Karpas-422 (cell line): ENCODE data around the gene DYNC1I1. TPM values are rescaled to one million over a fixed set of nuclear protein-coding genes. Genes with fewer than 3 reads are reported as not detected.

Experiments
- DNase-seq: peaks from one replicate; pipeline ENCODE4 v3.0.0-alpha.2; 2015
- H2AFZ ChIP-seq: fragments of 200-600 bp; sonication (generic); 2 replicates; pipeline ENCODE4 v1.6.1; 2014; ENCODE audit warnings: antibody characterized with exemption, low read length, mixed read lengths
- H3K27ac ChIP-seq: fragments of 200-600 bp; sonication (generic); 2 replicates; pipeline ENCODE4 v1.5.1; 2014; ENCODE audit warnings: mild to moderate bottlenecking, low read length, moderate library complexity
- H3K27me3 ChIP-seq: fragments of 200-600 bp; sonication (generic); 2 replicates; pipeline ENCODE4 v1.6.1; 2014; ENCODE audit warnings: low read length, mixed read lengths
- H3K36me3 ChIP-seq: fragments of 200-600 bp; sonication (generic); 2 replicates; pipeline ENCODE4 v1.6.1; 2014; ENCODE audit warnings: low read length, mixed read lengths; ENCODE audit not compliant: insufficient read depth
- H3K4me1 ChIP-seq: fragments of 200-600 bp; sonication (generic); 2 replicates; pipeline ENCODE4 v1.6.1; 2014; ENCODE audit warnings: mild to moderate bottlenecking, low read length, mixed read lengths
- H3K4me2 ChIP-seq: fragments of 200-600 bp; sonication (generic); 2 replicates; pipeline ENCODE4 v1.6.1; 2014; ENCODE audit warnings: low read length, low read depth, mild to moderate bottlenecking; ENCODE audit not compliant: poor library complexity, severe bottlenecking
- H3K4me3 ChIP-seq: fragments of 200-600 bp; sonication (generic); 2 replicates; pipeline ENCODE4 v1.5.1; 2014; ENCODE audit warnings: mild to moderate bottlenecking, antibody characterized with exemption, low read length, mixed read lengths
- H3K79me2 ChIP-seq: fragments of 200-600 bp; sonication (generic); 2 replicates; pipeline ENCODE4 v1.6.1; 2014; ENCODE audit warnings: mild to moderate bottlenecking, low read length, mixed read lengths
- H3K9ac ChIP-seq: fragments of 200-600 bp; sonication (generic); 2 replicates; pipeline ENCODE4 v1.6.0; 2014; ENCODE audit warnings: low read length
- H3K9me2 ChIP-seq: fragments of 200-600 bp; sonication (generic), shearing (Covaris generic); replicated peaks from 2 replicates; pipeline ENCODE4 v1.6.0; 2014; ENCODE audit warnings: mild to moderate bottlenecking, low read length, moderate library complexity; ENCODE audit not compliant: insufficient read depth
- H3K9me3 ChIP-seq: fragments of 300-700, 200-600 bp; sonication (generic); 2 replicates; pipeline ENCODE4 v1.6.1; 2014; ENCODE audit warnings: low read length, mixed read lengths
- H4K20me1 ChIP-seq: fragments of 200-600 bp; sonication (generic); 2 replicates; pipeline ENCODE4 v1.6.1; 2014; ENCODE audit warnings: mild to moderate bottlenecking, antibody characterized with exemption, low read length, low read depth; ENCODE audit not compliant: insufficient read depth
- total RNA-seq: library from RNA; depleted of rRNA; stranded (reverse); fragments of >200 nt; shearing (Covaris generic); gene quantifications from 2 replicates; pipeline ENCODE4 v1.2.3, GENCODE V29; 2014; ENCODE audit warnings: low replicate concordance

DYNC1I1 gene
- total RNA-seq, 1 experiment from 2014 or later, result not detected

DNA sequence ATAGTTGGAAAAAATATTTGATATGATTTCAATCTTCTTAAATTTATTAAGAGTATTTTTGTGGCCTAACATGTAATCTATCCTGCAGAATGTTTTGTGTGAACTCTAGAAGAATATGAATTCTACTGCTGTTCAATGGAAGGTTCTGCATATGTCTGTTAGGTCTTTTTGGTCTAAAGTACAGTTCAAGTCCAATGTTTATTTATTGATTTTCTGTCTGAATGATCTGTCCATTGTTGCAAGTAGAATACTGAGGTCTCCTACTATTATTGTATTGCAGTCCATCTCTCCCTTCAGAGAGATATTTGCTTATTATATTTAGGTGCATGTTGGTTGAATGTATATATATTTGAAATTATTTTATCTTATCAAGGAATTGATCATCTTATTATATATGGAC is 18.9 kb upstream of the DYNC1I1 start:
- H3K27me3 ChIP-seq, result no peaks in the 10 kb centered on the region
- no peaks in the 10 kb centered on the region for H3K9me3 ChIP-seq
- no peak overlapping the region for H3K27ac ChIP-seq
- no peak overlapping the region for H3K4me3 ChIP-seq
- no peak for DNase-seq
- no peak overlapping the region for H3K9ac ChIP-seq
- H3K4me2 ChIP-seq, result no peak overlapping the region
- no peaks in the 10 kb centered on the region for H3K4me1 ChIP-seq
- no peaks in the 10 kb centered on the region for H4K20me1 ChIP-seq
- H3K36me3 ChIP-seq, result no peaks in the 10 kb centered on the region
- no peaks in the 10 kb centered on the region for H3K79me2 ChIP-seq
- H3K9me2 ChIP-seq, result no peaks in the 10 kb centered on the region
- H2AFZ ChIP-seq, result no peak overlapping the region

DNA sequence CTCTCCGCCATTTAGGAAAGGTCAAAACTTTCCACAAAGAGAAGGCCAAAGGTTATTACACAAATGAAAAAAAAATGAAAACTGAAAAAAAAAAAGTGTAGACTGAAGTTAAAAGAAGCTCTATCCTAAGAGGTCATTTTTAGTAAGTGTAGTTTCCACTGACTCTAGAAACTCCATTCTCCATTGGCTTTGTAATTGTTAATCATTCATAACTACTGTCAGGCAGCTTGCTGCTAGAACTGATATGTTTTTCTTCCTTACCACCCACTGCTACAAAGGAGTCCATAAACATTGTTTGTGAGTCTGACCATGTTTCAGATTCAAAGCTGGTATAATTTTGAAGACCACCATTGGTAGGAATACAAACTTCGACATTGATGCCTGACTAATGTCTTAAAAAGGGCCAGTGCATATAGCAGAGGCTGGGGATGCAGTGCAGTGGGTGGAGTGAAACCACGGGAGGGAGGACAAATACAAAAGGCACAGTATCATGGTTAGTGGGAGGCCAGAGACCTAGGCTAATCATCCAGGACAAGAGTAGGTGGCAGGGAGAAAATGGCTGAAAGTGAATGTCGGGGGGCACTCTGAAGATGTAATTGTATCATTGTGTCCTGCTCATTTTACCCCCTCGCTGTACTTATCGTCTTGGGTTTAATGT is 16.9 kb upstream of the DYNC1I1 start:
- H3K4me2 ChIP-seq, result no peak overlapping the region
- no peaks in the 10 kb centered on the region for H3K9me2 ChIP-seq
- no peak overlapping the region for H3K4me3 ChIP-seq
- no peaks in the 10 kb centered on the region for H3K27me3 ChIP-seq
- H3K4me1 ChIP-seq, result no peaks in the 10 kb centered on the region
- H4K20me1 ChIP-seq, result no peaks in the 10 kb centered on the region
- no peak overlapping the region for H3K9ac ChIP-seq
- H3K36me3 ChIP-seq, result no peaks in the 10 kb centered on the region
- H2AFZ ChIP-seq, result no peak overlapping the region
- no peak for DNase-seq
- H3K79me2 ChIP-seq, result no peaks in the 10 kb centered on the region
- no peak overlapping the region for H3K27ac ChIP-seq
- no peaks in the 10 kb centered on the region for H3K9me3 ChIP-seq

DNA sequence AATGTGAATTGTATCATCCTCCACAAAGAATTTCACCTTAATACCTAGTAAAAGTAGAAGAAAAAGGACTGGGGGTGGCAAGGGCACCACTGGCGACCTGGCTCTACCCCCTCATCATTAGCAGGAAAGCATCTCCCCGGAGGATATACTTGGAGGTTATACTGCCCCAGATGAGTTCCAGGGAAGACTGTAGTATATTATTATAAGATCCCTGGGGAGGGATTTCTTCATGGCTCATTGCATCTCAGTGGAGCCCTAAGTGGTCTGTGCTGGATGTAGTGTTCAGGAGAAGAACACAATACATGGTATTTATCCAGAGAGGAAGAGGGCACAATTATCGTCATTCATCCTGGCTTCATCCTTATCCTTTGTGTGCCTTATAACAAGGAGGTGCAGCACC is 14.2 kb upstream of the DYNC1I1 start:
- Histone ChIP-seq H3K79me2 (no peaks in the 10 kb centered on the region), H3K9ac (no peak overlapping the region), H4K20me1 (no peaks in the 10 kb centered on the region), H3K4me1 (no peaks in the 10 kb centered on the region), H3K9me3 (no peaks in the 10 kb centered on the region), H3K4me2 (no peak overlapping the region), H3K9me2 (no peaks in the 10 kb centered on the region), H3K27ac (no peak overlapping the region), H2AFZ (no peak overlapping the region), H3K4me3 (no peak overlapping the region), H3K36me3 (no peaks in the 10 kb centered on the region), H3K27me3 (no peaks in the 10 kb centered on the region)
- no peak for DNase-seq

DNA sequence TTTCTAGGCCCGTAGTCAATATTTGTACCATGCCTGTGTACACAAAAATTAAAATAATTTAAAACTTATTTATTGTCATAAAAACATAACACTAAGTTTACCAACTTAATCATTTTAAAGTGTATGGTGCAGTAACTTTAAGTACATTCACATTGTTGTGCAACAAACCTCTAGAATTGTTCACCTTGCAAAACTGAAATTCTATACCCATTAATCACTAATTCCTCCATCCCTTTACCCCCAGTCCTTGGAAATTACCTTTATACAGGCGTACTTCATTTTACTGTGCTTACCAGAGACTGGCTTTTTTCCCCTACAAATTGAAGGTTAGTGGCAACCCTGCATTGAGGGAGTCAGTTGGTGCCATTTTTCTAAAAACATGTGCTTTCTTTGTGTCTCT is 6.3 kb upstream of the DYNC1I1 start:
- Histone ChIP-seq H3K4me3 (no peak overlapping the region), H3K9ac (no peak overlapping the region), H3K36me3 (no peaks in the 10 kb centered on the region), H3K27me3 (no peaks in the 10 kb centered on the region), H3K9me3 (no peaks in the 10 kb centered on the region), H3K4me1 (no peaks in the 10 kb centered on the region), H2AFZ (no peak overlapping the region), H3K79me2 (no peaks in the 10 kb centered on the region), H3K9me2 (no peaks in the 10 kb centered on the region), H3K27ac (no peak overlapping the region), H3K4me2 (no peak overlapping the region), H4K20me1 (no peaks in the 10 kb centered on the region)
- DNase-seq, result no peak

DNA sequence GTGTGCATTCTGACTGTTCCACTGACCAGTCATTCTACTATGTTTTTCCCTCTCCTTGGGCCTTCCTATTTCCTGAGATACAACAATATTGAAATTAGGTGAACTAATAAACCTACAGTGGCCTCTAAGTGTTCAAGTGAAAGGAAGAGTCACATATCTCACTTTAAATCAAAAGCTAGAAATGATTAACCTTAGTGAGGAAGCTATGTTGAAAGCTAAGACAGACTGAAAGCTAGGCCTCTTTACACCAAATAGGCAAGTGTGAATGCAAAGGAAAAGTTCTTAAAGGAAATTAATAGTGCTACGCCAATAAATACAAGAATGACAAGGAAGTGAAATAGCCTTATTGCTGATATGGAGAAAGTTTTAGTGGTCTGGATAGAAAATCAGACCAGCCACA is 5.7 kb upstream of the DYNC1I1 start:
- no peaks in the 10 kb centered on the region for H3K27me3 ChIP-seq
- H3K79me2 ChIP-seq, result no peaks in the 10 kb centered on the region
- no peaks in the 10 kb centered on the region for H3K4me1 ChIP-seq

DNA sequence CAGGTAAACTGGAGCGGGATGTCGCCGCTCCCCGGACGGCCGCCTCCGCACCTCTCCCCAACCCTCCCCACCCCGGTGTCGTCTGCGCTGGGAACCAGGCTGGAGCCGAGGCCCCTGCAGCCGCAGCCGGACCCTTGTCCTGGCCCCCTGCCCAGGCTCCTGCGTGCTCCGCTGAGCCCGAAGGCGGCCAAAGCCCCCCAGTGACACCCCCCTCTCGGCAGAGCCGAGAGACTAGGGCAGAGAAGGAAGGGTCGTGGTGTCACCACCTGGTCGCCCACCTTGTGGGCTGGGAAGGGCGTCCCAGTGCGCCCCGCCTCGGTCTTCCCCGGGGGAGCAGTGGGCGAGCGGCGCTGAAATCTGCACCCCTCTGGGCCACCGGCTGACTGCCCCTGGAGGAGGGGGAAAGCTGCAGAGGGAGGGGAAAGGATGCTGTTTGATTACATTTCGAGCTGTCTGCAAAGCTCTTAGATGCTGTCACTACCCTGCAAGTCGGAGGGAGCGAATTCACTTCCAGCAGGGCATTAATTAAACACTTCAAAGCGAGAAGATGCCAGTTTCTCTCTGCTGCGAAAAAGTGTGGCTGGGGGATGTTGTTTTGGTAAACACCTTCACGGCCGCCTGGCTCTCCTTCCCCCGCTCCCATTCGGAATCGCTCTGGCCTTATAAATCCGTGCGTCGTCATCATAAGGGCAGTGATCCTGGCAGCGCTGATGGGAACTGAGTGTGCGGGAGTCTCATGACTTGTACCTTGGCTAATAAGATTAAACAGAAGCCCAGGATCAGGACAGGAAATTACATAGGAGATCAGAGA is 622 bp downstream of the DYNC1I1 start:
- no peaks in the 10 kb centered on the region for H3K4me1 ChIP-seq
- no peaks in the 10 kb centered on the region for H4K20me1 ChIP-seq
- H3K4me2 ChIP-seq, result no peak overlapping the region
- no peaks in the 10 kb centered on the region for H3K27me3 ChIP-seq
- no peaks in the 10 kb centered on the region for H3K9me3 ChIP-seq
- no peaks in the 10 kb centered on the region for H3K9me2 ChIP-seq
- no peak overlapping the region for H3K4me3 ChIP-seq
- no peaks in the 10 kb centered on the region for H3K36me3 ChIP-seq
- H3K27ac ChIP-seq, result no peak overlapping the region
- DNase-seq, result no peak
- H2AFZ ChIP-seq, result no peak overlapping the region
- H3K9ac ChIP-seq, result no peak overlapping the region
- H3K79me2 ChIP-seq, result no peaks in the 10 kb centered on the region

More for the DNA sequence above, 5.7 kb upstream of the DYNC1I1 start:
- H4K20me1 ChIP-seq, result no peaks in the 10 kb centered on the region
- no peaks in the 10 kb centered on the region for H3K36me3 ChIP-seq
- no peak overlapping the region for H2AFZ ChIP-seq
- H3K9ac ChIP-seq, result no peak overlapping the region
- H3K4me3 ChIP-seq, result no peak overlapping the region
- H3K4me2 ChIP-seq, result no peak overlapping the region
- DNase-seq, result no peak
- H3K27ac ChIP-seq, result no peak overlapping the region
- no peaks in the 10 kb centered on the region for H3K9me2 ChIP-seq
- H3K9me3 ChIP-seq, result no peaks in the 10 kb centered on the region

DNA sequence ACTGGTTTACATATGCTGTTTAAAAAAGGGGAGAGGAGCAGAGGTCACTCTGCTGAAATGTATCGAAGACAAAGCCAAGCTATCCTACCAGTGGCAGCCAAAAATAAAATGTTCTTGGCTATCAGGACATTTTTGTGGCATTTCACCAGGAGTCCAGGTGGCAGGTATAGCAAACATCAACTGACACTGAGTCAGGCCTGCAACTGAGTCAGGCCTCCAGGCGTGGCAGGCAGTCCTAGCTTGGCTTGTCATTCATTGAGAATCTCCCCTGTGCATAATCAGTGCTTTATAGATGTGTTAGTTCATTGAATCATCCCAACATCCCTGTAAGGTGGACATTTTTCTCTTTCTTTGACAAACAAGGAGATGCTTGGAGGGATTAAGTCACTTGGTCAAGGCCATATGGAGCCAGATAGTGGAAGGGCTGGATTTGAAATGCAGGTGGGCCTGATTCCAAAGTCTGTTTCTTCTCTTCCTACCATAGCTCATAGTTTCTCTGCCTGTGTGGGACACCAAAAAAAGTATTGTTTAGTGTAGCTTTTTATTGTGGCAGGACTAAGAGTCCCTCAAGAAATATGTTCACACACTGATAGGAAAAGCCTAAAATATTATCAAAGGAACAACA is 4.3 kb downstream of the DYNC1I1 start:
- H3K9ac ChIP-seq, result no peak overlapping the region
- H3K9me2 ChIP-seq, result no peaks in the 10 kb centered on the region
- H3K4me2 ChIP-seq, result no peak overlapping the region
- no peaks in the 10 kb centered on the region for H3K36me3 ChIP-seq
- H3K27ac ChIP-seq, result no peak overlapping the region
- no peak overlapping the region for H2AFZ ChIP-seq
- H3K79me2 ChIP-seq, result no peaks in the 10 kb centered on the region
- H3K9me3 ChIP-seq, result no peaks in the 10 kb centered on the region
- H3K4me3 ChIP-seq, result no peak overlapping the region
- no peak for DNase-seq
- H4K20me1 ChIP-seq, result no peaks in the 10 kb centered on the region
- H3K27me3 ChIP-seq, result no peaks in the 10 kb centered on the region
- H3K4me1 ChIP-seq, result no peaks in the 10 kb centered on the region

DNA sequence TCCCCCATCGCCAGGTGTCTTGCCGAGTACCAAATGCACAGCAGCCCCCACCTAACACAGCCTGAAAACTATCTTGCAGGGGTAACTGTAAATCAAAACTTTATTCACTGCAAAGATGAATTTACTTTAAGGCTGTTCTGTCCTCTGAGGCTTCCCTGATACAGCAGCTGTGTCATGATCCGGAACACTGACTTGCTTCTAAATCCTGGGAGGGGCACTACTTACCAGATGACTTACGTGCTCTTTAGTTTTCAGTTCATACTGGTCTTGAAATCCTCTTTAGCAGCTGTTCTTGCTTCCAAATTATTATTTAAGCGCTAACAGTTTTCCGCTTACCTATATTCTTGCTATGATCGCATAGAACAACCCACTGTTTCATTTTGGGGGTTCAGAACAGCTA is 4.9 kb downstream of the DYNC1I1 start:
- Histone ChIP-seq H4K20me1 (no peaks in the 10 kb centered on the region), H3K27ac (no peak overlapping the region)
- DNase-seq, result no peak

More for the DNA sequence above, 4.9 kb downstream of the DYNC1I1 start:
- Histone ChIP-seq H3K36me3 (no peaks in the 10 kb centered on the region), H3K79me2 (no peaks in the 10 kb centered on the region), H3K4me2 (no peak overlapping the region), H3K27me3 (no peaks in the 10 kb centered on the region), H3K9ac (no peak overlapping the region), H2AFZ (no peak overlapping the region), H3K9me3 (no peaks in the 10 kb centered on the region), H3K4me3 (no peak overlapping the region), H3K4me1 (no peaks in the 10 kb centered on the region), H3K9me2 (no peaks in the 10 kb centered on the region)
